ENCODE data around the gene OR4K14.
"Not testable (repeated sequence)": the region's sequence is repeated elsewhere in the genome, so short reads cannot be mapped to it uniquely, and the experiment has no call there.

Gene OR4K14

GRCh38 chr14:19974844-19975243 is 44.3 kb downstream of the OR4K14 start:
- no peak for TF ChIP-seq CTCF (IDR thresholded peaks at IDR 0.05; ENCODE audit: borderline replicate concordance, control extremely low read depth, extremely low read depth, insufficient read depth, missing control alignments)
- DNase-seq (ENCODE audit: low spot score) = no peak
- in situ Hi-C loops (cut with MboI; ENCODE audit: low sequenced_read_pairs, unreplicated experiment) = no loop called here

GRCh38 chr14:19969735-19970134 is 49.4 kb downstream of the OR4K14 start:
- in situ Hi-C loops (cut with MboI; ENCODE audit: low sequenced_read_pairs, unreplicated experiment); DNase-seq (ENCODE audit: low spot score): not testable (repeated sequence)

All from GM13976 (cell line).